Inferior parietal cortex (tissue), 1 donor: ENCODE measurements around the gene TREM1.
"Not testable (repeated sequence)": the region's sequence is repeated elsewhere in the genome, so short reads cannot be mapped to it uniquely, and the experiment has no call there.

Experiments used
- DNase-seq: peaks from one replicate; pipeline ENCODE4 v3.0.0-alpha.2; 2016; ENCODE audit errors: extremely low spot score

TREM1 gene

GRCh38 chr6:41258196-41258493 is 28.3 kb downstream of the TREM1 start:
- no peak for DNase-seq

DNA sequence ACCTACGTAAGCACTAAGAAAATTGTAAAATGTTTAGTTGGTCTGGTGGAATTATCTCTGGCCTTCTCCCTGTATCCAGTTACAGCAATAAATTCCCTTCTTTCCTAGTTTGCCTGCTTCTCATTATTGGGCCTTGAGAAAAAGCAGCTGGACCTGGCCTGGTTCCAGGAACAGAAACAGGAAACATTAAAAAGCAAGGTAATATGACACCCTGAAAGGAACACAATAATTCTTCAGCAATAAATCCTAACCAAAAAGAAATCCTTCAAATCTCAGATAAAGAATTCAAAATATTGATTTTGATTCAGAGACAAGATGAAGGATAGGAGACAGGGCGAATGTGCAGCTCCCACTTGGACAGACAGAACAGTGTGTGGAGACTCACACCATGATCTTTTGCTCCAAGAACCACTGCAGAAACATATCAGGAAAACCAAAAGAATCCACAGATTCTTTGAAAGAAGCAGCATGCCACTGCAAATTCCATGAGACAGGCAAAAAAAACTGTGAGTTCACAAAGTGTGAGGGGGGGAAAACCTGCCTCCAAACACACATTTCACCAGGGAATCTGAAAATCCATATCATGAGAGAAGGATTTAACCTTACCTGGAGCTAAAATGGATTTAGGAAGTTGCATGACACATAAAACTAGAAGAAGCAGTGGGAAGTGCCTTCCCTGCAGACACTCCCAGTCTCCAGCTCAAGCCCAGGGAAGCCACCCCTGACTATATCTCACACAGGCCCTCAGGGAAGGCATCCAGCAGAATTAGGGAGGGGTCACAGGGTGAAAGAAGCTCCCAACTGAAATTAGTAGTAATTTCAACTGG is 28.9 kb downstream of the TREM1 start:
- DNase-seq, result no peak

DNA sequence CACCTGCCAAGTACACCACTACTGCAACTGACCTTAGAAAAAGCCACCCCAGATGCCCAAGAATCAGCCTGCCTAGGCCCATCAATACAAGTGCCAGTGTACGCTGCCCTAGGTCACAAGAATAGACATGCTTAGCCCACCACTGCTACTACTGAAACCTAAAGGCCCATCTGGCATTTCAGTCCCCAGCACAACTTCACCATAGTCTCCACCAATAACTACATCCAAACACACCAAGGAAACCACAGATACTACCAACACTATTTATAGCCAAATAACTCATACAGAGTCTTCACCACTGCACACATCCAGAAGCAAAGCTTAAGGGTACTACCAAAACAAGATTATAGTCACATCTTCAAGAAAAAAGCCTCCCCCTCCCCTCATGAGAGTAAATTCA is 30.1 kb downstream of the TREM1 start:
- no peak for DNase-seq

DNA sequence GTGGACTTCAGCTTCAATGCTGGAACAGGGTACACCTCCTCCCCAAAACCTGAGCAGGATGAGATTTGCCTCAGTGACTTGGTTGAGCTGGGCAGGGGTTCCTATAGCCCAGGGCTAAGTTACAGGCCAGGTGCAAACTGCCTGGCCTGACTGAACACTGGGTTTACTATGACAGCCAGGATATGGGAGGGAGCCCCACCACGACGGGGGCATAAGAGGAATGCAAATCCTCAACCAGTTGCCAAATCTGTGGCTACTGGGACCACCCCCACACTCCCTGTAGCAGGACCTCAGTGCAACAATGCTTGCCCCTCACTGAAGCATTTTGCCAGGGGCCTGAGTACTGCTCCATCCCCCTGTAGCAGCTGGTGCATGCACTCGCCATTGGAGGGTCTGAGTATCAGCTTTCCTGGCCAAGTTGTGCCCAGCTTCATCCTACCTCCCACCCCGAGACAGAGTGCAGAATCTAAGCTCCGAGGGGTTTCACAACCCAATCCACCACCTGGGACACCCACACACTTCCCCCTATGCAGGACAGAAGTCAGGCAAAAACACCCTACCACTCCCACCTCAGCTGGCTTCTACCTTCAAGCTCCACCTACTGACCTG is 30.7 kb downstream of the TREM1 start:
- no peak for DNase-seq

- DNase-seq, result no peak
These were observed 31.4 kb downstream of the TREM1 start for GRCh38 chr6:41255110-41255509.

DNA sequence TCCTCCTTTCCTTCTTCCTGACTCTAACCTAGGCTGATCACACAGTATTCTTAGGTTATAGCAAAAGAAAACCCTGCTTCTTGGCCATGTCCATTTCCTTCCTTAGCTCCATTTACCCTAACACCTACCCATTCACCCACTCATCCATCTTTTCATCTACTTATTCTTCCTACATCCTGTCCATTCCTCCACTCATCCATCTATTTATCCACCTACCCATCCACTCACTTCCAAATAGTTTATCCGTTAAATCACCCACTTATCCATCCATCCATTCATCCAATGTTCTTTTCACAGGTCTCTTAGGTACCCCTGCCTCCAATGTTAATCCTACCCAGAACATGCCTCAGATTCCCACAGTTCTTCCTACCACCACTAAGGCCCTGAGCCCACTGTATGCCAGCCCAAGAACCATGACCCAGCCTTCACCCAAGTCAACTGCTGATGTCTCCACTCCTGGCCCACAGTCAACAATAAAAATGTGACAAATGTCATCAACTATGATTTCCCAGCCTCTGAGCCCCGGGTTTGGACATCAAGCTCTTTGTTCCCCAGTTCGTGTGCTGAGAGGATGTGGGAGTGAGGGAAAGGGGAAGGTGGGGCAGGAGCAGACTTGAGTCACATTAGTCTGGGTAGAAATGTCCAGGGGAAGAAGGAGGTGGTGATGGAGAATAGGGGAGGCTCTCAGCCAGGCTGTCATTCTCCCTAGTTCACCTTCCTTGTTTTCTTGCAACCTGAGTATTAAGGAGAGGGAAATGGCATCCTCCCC is 33.9 kb downstream of the TREM1 start:
- DNase-seq, result no peak

DNA sequence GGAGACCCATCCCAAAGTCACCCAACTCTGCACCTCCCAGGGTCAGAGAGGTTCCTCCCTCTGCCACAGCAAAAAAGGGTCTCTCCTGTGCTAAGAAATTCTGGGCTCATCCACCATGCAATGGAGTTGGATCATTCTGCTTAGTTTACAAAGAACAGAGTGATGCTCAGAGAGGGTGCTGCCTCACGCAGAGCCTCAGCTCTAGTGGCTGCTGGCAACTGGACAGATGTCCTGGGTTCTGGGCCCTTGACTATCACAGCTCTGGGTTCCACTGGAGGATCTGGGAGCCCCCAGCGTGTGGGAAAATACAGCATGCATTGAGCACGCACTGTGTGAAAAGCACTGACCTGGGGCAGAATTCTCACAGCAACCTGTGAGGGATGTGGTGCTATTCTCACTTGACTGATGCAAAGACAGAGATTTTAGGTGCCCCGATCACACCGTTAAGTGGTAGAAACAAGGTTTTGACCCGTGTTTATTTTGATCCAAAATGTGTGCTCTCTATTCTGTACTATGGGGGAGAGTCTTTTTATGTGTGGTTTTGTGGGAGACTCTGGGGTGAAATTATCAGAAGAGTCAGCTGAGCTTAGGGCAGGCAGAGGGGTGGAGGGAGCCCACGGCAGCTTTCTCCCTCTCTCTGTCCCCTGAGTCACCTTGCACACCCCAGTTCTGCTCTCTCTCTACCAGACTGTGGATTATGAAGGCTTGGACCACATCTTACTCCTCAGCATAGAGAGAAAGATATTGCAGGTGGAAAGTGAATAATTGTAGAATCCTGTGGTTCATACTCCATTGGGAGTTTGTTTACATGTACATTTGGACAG is 38.4 kb downstream of the TREM1 start:
- DNase-seq, result no peak

DNA sequence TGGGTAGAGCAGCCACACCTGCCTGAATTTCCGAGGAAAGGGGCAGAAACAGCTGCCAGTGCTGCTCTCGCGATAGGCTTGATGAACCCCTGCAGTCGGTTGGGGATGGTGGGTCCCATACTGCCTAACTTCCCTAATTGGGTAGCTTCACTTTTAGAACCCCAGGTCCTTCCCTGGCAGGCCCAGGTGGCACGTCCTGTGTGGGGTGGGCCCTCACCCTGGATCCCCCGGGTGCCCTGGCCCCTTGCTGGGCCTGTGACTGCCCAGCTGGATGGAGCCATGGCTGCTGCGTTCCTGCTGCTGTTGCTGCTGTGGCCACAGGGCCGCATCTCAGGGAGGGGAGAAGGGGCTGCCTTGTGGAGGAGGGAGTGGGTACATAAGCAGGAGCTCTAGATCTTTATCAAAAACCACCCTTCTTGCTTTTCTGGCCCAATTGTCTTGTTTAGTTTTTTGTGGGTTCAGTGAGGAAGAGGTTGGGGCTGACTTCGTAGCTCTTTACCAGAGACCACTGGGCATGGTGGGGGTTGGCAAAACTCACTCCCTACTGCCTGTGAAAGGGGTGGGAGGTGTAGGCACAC is 39.1 kb downstream of the TREM1 start:
- no peak for DNase-seq

GRCh38 chr6:41246529-41246928 is 40.0 kb downstream of the TREM1 start:
- not testable (repeated sequence) for DNase-seq

DNA sequence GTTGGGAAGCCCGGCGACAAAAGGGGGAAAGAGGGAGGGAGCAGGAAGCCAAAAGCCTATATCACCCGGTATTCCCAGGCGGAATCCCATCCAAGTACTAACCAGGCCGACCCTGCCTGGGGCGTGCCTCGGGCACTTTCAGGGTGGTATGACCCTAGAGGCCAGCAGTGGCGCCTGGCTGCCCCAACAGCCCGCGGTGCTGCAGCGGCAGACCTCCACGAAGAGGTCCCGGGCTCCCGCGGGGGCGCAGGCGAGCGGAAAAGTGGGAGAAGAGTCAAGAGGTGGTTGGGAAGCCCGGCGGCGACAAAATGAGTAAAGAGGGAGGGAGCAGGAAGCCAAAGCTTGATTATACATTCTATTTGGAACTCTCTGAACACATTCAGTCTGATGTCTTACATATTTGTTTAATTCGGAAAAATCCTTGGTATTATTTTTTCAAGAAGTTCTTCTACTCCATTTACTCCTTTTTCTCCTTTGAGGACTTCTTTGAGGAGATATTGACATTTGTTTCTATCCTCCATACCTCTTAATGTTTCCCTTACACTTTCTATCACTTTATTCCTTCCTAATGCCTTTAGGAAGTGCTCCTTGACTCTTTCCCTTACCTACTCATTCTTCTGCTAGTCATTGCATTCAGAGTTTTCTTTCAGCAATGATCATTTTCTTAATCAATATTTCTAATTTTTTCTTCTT is 46.9 kb downstream of the TREM1 start:
- DNase-seq, result no peak

DNA sequence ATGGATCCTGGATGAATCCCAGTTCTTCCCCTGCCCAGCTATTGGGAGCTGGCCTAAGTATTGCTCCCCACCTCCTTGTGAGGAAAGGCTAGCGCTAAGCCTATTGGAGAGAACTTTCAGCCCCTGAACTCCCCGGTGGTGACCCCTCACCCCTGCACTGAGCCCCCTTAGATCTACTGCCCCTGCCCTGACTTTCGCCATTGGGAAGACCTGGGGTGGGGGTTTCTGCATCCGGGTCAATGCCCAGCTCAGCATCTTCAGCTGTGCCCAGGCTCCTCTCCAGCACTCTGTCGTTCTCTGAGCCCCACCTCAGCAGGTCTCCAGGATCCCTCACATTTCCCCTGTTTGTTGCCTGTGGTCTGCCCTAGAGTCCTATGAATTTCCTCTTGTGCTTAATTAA is 49.4 kb downstream of the TREM1 start:
- no peak for DNase-seq

DNA sequence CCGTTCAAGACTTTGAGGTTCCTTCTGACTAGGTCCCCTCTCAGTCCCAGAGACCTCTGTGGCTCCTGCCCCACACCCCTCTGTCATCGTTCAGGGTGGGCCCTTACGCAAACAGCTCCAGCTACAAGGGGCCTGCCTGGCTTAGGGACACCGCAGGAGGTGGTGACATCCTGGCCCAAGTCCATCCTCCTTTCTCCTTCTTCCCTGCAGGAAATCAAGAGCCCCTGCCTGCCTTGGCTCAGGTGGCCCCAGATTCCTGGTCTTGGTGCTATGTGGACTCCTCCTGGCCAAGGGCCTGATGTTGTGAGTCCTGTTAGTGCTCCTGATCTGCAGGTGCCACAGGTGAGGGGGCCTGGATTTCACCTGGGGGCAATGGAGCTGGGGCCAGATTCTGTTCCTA is 50.2 kb downstream of the TREM1 start:
- DNase-seq, result no peak

- DNase-seq, result no peak
These were observed 53.8 kb downstream of the TREM1 start for GRCh38 chr6:41232667-41233066.

GRCh38 chr6:41231246-41231645 is 55.2 kb downstream of the TREM1 start:
- DNase-seq, result no peak

DNA sequence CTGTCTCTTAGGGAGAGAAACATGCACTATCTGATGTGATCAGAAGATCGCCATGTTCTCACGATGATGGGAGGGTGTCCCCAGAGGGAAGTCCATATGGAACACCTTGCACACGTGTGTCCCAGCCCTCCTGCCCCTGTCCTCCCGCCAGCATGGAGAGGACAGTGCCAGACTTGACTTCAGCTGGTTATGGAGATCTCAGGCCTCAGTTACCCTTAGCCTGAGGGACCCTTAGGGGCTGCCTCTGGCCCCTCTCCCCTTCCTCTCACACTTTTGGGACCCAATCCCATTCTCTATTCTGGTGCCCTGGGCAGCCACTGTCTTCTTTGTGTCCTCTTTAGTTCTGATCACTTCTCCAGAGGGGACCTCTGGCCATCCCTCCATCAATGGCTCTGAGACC is 56.8 kb downstream of the TREM1 start:
- no peak for DNase-seq

DNA sequence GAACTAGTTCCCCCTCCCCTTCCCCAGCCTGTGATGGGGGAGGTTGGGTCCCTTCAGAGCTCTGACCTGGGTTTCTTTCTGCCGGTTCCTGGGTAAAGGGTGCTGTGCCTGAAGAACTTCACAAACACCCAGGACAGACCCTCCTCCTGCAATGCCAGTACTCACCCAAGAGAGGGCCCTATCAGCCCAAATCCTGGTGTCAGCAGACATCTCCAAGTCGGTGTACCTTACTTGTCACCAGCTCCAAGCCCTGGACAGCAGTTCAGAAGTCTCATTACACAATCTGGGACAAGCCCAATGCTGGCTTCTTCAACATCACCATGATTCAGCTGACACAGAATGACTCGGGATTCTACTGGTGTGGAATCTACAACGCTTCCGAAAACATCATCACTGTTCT is 57.9 kb downstream of the TREM1 start:
- no peak for DNase-seq

DNA sequence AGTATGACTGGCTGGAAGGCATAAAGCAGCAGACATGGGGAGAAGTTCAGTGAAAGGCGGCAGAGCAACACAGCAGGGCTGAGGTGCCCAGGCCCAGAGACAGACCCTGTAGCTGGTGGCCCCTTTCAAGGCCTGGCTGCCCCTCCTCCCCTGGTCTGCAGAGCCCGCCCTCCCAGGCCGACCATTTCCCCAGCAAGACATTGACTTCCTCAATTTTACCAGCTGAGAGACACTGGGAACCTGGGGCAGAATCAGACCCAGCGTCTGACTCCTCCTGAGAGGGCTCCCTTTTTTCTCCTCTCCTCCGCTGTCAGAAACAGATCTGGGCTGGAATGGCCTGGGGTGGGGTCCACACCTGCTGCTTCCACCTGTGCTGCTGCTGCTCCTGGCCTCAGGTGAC is 58.4 kb downstream of the TREM1 start, which contains the start of gene TREML4:
Gene TREML4 (plus strand): TSS at position 254 of the 400 bp plus-strand sequence. CDS start 79 bp downstream, at position 333.
- no peak for DNase-seq

DNA sequence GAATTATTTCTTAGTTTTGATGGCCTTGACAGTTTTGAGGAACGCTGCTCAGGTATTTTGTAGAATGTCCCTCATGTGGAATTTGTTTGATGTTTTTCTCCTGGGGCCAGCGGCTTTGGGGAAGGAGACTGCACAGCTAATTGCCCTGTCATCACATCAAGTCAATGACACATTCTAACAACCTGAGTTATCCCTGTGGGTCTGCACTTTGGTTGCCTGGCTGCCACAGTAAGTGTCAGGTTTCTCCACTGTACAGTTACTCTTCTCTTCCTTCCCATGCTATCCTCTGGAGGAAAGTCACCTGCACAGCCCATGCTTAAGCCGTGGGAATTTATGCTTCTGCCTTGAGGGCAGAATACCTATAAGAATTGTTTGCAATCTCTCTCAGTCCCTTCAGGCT is 59.7 kb downstream of the TREM1 start:
- no peak for DNase-seq

DNA sequence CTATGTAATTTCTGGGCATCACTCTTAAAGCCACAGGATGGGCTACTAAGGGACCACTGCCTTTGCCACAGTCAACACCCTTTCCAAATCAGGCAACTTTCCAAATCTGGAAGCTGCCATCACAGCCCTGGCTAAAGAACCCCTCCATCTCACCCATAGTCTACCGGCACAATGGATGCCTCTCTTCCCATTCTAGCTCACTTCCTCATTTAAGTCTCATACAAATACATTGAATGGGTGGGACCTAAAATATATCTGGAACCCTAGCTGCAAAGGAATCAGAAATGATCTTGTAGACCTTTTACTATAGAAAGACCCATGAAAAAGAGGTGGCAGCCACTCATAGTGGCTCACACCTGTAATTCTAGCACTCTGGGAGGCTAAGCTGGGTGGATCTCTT is 61.7 kb downstream of the TREM1 start:
- no peak for DNase-seq
